HG02678 (cell line): ENCODE data around the gene KAZN.
"Not testable (repeated sequence)": the region's sequence is repeated elsewhere in the genome, so short reads cannot be mapped to it uniquely, and the experiment has no call there.

Experiments
- ATAC-seq: cut with Tn5 transposase; IDR thresholded peaks from one replicate; pipeline ENCODE4 v1.9.1; 2021; ENCODE audit warnings: mild to moderate bottlenecking, moderate library complexity; ENCODE audit not compliant: unreplicated experiment

Gene KAZN

DNA sequence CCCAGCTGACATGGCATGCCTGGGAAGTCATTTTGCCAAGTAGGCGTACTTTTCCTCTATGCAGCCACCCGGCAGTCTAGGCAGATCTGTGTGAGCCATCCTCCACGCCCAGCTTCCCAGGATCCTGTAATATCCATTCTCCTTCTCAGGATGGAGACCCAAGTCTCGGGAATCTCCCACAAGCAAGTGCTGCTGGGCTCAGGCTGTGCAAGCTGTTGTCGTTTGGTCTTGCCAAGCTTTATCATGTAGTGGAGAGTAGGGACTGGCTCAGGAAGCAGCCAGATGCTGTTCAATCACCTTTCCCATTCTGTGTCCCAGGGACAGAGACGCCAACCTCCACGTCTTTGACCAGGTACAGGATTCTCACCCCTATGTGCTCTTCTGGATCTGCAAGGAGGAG is 363.9 kb downstream of the KAZN start:
- no peak for ATAC-seq

DNA sequence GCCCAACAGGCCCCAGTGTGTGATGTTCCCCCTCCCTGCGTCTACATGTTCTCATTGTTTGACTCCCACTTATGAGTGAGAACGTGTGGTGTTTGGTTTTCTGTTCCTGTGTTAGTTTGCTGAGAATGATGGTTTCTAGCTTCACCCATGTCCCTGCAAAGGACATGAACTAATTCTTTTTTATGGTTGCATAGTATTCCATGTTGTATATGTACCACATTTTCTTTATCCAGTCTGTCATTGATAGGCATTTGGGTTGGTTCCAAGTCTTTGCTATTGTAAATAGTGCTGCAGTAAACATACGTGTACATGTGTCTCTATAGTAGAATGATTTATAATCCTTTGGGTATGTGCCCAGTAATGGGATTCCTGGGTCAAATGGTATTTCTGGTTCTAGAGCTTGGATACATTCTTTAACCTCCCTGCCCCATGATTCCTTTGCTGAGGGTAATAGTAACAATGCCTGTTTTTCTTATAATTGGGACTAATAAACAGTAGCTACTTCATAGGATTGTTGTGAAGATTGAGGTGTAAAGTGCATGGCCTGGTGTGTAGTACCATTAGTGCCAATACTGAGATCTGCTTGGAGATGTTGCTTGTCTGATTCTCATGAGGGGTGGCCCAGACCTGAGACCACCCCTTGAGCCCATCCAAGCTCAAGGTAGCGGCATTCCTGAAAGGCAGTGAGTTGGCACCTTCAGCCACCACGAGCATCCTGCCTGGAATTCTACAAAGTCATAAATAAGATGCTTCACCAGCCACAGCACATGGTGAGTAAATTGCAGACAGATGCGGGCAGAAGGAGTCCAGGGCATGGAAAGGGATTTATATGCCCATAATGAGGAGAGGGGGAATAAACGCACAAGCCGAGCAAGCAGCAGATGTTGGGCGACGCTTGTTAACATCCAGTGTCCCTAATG is 365.6 kb downstream of the KAZN start:
- ATAC-seq = not testable (repeated sequence)

DNA sequence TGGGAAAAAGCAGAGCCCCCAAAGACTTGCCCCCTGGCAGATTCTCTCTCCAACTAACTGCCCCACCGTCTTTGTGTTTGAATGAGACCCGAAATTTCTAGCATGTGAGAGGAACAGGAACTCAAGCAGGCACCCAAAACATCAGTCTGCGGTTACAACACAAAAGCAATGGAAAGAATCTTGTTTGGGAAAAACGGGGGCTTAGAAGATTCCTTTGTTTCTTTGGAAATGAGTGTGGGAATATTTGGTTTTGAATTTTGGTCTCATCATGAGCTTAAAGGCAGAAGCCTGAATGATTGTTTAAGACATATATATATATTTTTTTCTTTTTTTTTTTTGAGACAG is 366.2 kb downstream of the KAZN start:
- ATAC-seq = no peak

- no peak for ATAC-seq
Observed at GRCh38 chr1:14968251-14968851, 369.9 kb downstream of the KAZN start.

DNA sequence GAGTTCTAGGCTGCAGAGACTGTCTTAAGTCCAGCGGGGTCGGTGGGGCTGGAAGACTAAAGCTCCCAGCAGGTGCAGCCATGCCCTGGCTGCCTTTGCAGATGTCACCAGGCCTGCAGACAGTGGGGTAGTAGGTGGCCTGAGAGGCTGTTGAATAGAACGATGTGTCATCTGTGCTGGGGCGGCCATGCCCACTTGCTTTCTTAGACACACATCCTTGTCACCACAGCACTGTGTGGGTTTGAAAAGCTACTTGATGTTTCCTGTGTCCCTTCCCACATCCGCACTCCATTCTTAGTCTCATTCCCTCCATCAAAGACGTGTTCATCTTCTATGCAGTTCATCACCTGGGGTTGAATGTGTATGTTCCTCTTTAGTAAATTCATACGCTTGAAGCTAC is 370.5 kb downstream of the KAZN start:
- ATAC-seq = no peak

- no peak for ATAC-seq
Observed at GRCh38 chr1:14970115-14970798, 371.8 kb downstream of the KAZN start.

GRCh38 chr1:14970799-14971141 is 372.3 kb downstream of the KAZN start:
- ATAC-seq = no peak

- ATAC-seq = no peak
Observed at GRCh38 chr1:14971221-14971620, 372.7 kb downstream of the KAZN start.

DNA sequence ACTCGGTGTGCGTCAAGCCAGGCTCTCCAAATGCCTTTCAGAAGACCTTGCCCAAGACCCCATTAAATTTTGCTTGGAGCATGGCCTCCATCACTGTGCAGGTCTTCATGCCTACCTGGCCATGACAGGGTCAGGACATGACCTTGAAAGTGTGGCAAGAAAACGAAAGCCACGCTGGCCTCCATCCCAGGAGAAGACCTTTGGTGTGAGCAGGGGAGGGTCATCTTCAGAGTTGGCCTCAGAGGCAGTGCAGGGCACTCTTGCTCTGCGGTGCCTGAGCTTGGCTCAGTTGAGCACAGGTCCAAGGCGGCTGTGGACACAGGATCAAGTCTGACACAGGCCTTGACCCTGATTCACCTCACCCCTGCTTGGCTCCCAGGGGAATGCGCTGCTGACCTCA is 373.6 kb downstream of the KAZN start:
- no peak for ATAC-seq

DNA sequence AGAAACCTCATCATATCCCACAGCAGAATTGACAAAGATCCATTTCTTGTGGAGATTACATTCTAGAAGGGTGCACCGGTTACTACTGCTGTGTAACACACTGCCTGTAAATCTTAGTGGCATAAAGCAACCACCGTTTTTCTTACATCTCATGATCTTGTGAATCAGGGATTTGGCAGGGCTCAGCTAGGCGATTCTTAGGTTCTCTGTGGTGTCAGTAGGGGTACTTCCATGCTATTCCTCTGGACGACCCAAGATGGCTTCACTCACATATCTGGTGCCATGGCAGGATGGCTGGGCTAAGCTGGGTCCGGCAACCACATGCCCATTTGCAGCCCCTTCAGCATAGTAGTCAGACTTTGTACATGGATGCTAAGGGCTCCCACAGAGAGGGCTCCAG is 375.3 kb downstream of the KAZN start:
- no peak for ATAC-seq

GRCh38 chr1:14974361-14974760 is 375.9 kb downstream of the KAZN start:
- ATAC-seq = no peak

- no peak for ATAC-seq
Observed at GRCh38 chr1:14975119-14975518, 376.6 kb downstream of the KAZN start.

- ATAC-seq = no peak
Observed at GRCh38 chr1:14976256-14976655, 377.8 kb downstream of the KAZN start.

GRCh38 chr1:14977338-14977931 is 378.9 kb downstream of the KAZN start:
- ATAC-seq = no peak

DNA sequence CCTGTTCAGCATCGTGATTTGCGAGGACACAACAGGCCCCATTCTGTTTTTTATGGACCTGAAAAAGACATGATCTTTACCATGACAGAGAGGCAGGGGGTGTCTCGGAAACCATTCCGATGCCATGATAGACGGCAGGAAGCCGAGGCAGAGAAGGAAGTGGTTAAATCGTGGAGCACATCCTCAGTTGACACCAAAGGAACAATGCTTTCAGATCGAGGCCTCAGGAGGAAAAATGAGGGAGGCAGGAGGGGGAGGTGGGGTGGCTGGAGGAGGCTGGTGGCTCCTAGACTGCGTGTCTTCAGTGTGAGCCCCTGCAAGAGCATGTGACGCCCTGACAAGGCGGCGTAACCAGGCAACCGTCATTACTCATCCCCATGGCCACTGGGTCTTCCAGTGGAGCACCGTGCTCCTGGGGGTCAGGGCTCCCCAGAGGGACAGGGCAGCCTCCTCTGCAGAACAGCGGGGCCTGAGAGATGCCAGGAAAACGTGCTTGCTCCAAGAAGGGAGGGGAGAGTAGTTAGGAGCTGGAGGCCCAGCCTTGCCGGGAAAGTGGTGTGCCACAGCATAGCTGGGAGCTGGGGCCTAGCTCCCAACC is 382.2 kb downstream of the KAZN start:
- no peak for ATAC-seq

- no peak for ATAC-seq
Observed at GRCh38 chr1:14982029-14982428, 383.5 kb downstream of the KAZN start.

DNA sequence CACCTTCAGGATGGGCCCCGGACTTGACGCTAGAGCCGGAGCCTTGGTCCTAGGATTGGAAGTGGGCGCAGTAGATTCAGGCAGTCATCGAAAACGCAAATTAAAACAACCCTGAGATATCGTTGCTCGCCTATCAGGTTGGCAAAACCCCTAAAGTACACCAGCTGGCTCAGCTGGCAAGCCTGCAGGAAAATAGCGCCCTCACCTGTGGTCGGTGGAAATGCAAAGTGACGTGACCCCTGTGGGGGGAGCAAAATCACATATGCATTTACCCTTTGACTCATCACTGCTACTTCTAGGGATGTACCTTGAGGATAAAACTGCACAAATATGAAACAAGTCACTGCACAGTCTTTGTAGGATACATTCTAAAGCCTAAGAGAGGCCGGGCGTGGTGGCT is 384.8 kb downstream of the KAZN start:
- no peak for ATAC-seq

DNA sequence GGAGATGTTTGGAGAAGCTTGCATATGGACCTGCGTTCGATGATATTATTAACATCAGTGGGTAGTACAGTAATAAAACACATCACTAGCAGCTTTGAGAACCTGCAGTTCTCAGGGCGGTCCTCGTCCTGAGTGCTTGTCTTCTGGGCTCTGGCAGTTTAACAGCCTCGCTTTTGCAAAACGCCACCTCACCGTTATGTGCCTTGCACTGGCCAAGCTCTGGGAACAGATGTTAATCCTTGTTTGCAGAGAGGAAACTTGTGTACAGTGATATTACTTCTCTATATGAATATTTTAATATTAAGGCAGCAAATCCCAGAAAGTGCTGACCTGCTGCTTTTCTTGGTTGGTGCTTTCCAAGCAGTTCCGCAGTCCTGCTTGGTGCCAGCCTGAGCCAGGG is 387.7 kb downstream of the KAZN start:
- no peak for ATAC-seq

DNA sequence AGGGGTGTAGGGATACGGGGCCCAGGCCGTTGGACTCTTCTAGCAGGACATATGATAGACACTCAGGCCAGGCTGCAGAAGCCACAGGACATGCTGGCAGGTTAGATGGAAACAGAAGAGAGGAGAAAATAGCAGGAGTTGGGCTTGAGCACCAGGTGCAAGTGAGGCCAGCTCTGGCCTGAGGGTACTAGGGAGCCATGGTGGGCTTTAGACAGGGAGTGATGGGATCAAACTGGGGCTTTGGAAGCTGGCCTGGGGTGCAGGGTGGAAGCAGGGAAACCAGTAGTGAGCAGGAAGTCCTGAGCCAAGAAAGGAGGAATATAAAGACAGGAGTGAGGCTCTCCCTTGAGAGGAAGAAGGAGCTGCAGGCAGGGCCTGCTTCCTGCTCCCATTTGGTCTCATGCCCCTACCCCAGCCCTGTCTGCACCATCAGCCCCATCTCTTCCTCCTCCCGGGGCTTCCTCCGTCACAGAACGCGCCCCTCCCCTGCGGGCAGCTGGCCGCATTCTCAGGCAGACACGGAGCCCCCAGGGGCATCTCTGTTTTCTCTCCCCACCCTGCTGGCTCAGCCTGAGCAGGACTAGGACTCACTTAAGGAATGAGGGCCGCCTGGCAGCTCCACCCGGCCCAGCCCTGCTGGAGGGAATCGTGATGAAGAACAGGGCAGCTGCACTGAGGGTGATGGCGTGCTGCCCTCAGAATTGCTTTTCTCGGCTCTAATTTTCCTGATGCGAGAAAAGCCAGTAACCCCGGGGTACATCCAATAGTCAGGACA is 389.5 kb downstream of the KAZN start:
- no peak for ATAC-seq

GRCh38 chr1:14988636-14989035 is 390.2 kb downstream of the KAZN start:
- ATAC-seq = no peak
